Hepatocyte (in vitro differentiated cells): ENCODE data around the gene C2CD3. TPM values are rescaled to one million over a fixed set of nuclear protein-coding genes. Genes with fewer than 3 reads are reported as not detected.
A peak's percentile ranks its signal among the peaks of the same experiment; 100 is the strongest.

Experiments used
- DNase-seq: peaks from one replicate; pipeline ENCODE4 v3.0.0-alpha.2; 2016; ENCODE audit warnings: low spot score
- H2AFZ ChIP-seq: fragments of 200-600 bp; sonication (generic); 2 replicates; pipeline ENCODE4 v1.6.0; 2016; ENCODE audit warnings: antibody characterized with exemption, mild to moderate bottlenecking
- H3K27ac ChIP-seq: fragments of 200-600 bp; sonication (generic); 2 replicates; pipeline ENCODE4 v1.5.1; 2016; ENCODE audit warnings: mild to moderate bottlenecking
- H3K27me3 ChIP-seq: fragments of 200-600 bp; sonication (generic); 2 replicates; pipeline ENCODE4 v1.6.1; 2016
- H3K36me3 ChIP-seq: fragments of 200-600 bp; sonication (generic); replicated peaks from 2 replicates; pipeline ENCODE4 v1.5.1; 2016; ENCODE audit warnings: low read depth; ENCODE audit not compliant: insufficient read depth
- H3K4me1 ChIP-seq: fragments of 200-600 bp; sonication (generic); 2 replicates; pipeline ENCODE4 v1.5.1; 2016; ENCODE audit warnings: mild to moderate bottlenecking, moderate library complexity; ENCODE audit not compliant: insufficient read depth
- H3K4me2 ChIP-seq: fragments of 200-600 bp; sonication (generic); 2 replicates; pipeline ENCODE4 v1.6.0; 2016
- H3K4me3 ChIP-seq: fragments of 200-600 bp; sonication (generic); 2 replicates; pipeline ENCODE4 v1.5.1; 2016; ENCODE audit warnings: mild to moderate bottlenecking
- H3K79me2 ChIP-seq: fragments of 200-600 bp; sonication (generic); 2 replicates; pipeline ENCODE4 v1.6.0; 2017; ENCODE audit warnings: mild to moderate bottlenecking
- H3K9me2 ChIP-seq: fragments of 200-600 bp; sonication (generic); replicated peaks from 2 replicates; pipeline ENCODE4 v1.6.0; 2017; ENCODE audit warnings: mild to moderate bottlenecking; ENCODE audit not compliant: insufficient read depth
- H3K9me3 ChIP-seq: fragments of 200-600 bp; sonication (generic); 2 replicates; pipeline ENCODE4 v1.5.1; 2016; ENCODE audit warnings: low read depth, mild to moderate bottlenecking
- H4K20me1 ChIP-seq: fragments of 200-600 bp; sonication (generic); 2 replicates; pipeline ENCODE4 v1.6.0; 2016; ENCODE audit warnings: mild to moderate bottlenecking; ENCODE audit not compliant: insufficient read depth, poor library complexity, severe bottlenecking
- EZH2 ChIP-seq: fragments of 200-600 bp; sonication (generic); IDR thresholded peaks from 2 replicates; pipeline ENCODE4 v1.6.1; 2016; ENCODE audit warnings: antibody characterized with exemption, mild to moderate bottlenecking, borderline replicate concordance
- EZH2phosphoT487 ChIP-seq: fragments of 200-600 bp; sonication (generic); IDR thresholded peaks from one replicate; pipeline ENCODE4 v1.6.1; 2018; ENCODE audit warnings: antibody characterized with exemption, mild to moderate bottlenecking, low read depth, moderate library complexity; ENCODE audit not compliant: unreplicated experiment, severe bottlenecking
- WGBS: methylation state at CpG from one replicate; pipeline ENCODE4 v1.1.6; 2016; ENCODE audit warnings: low lambda C conversion rate; ENCODE audit errors: missing lambda C conversion rate; 5-methylcytosine and 5-hydroxymethylcytosine counted together
- polyA plus RNA-seq: library from polyadenylated mRNA; unstranded; fragments of >200 nt; fragmentation: Nextera tagmentation; extraction: Ambion mirVana; gene quantifications from 2 replicates; pipeline ENCODE4 v1.2.1, GENCODE V29; 2016
- total RNA-seq: library from RNA; depleted of rRNA; stranded (reverse); fragments of >200 nt; gene quantifications from 2 replicates; pipeline ENCODE4 v1.2.3, GENCODE V29; 2014
- TF ChIP-seq, protein P1 (sequence below): fragments of 200-600 bp; sonication (generic); IDR thresholded peaks from 2 replicates; pipeline ENCODE4 v1.5.1; 2016; ENCODE audit warnings: antibody characterized with exemption, mild to moderate bottlenecking; ENCODE audit not compliant: poor library complexity

The C2CD3 gene
- total and polyA plus RNA-seq, 2 experiments from 2014 or later = 9.8 to 16.3 TPM

DNA sequence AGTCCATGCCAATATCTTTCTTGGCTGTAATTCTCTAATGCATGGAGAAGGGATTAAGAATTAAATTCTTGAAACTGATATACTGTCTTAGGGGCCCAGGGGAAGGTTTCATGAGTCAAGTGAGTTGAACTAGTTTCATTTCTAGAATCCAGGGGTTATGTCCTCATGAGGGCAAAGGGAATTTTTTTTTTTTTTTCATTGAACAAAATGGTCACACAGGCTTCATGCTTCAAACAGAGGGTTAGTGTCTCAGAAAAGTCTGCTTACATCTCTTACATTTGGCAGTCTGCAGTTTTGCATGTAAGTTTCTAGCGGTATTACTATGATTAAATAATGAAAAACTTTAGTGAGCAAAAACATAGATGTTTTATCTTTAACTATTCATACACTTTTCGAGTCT lies 33.2 kb upstream of the C2CD3 start:
- no peak for TF ChIP-seq EZH2phosphoT487
- TF ChIP-seq, protein P1, sequence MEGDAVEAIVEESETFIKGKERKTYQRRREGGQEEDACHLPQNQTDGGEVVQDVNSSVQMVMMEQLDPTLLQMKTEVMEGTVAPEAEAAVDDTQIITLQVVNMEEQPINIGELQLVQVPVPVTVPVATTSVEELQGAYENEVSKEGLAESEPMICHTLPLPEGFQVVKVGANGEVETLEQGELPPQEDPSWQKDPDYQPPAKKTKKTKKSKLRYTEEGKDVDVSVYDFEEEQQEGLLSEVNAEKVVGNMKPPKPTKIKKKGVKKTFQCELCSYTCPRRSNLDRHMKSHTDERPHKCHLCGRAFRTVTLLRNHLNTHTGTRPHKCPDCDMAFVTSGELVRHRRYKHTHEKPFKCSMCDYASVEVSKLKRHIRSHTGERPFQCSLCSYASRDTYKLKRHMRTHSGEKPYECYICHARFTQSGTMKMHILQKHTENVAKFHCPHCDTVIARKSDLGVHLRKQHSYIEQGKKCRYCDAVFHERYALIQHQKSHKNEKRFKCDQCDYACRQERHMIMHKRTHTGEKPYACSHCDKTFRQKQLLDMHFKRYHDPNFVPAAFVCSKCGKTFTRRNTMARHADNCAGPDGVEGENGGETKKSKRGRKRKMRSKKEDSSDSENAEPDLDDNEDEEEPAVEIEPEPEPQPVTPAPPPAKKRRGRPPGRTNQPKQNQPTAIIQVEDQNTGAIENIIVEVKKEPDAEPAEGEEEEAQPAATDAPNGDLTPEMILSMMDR = no peak
- TF ChIP-seq EZH2 = no peak
- no peak for DNase-seq
- Histone ChIP-seq H3K36me3 (no peaks in the 10 kb centered on the region), H3K4me1 (no peaks in the 10 kb centered on the region), H4K20me1 (no peaks in the 10 kb centered on the region), H3K9me2 (no peaks in the 10 kb centered on the region), H3K4me2 (no peak overlapping the region), H3K9me3 (no peaks in the 10 kb centered on the region), H2AFZ (no peak overlapping the region), H3K4me3 (no peak overlapping the region), H3K79me2 (no peaks in the 10 kb centered on the region), H3K27me3 (no peaks in the 10 kb centered on the region), H3K27ac (no peak overlapping the region)
- WGBS = 91% methylated on average over 2 of the region's 2 CpGs

DNA sequence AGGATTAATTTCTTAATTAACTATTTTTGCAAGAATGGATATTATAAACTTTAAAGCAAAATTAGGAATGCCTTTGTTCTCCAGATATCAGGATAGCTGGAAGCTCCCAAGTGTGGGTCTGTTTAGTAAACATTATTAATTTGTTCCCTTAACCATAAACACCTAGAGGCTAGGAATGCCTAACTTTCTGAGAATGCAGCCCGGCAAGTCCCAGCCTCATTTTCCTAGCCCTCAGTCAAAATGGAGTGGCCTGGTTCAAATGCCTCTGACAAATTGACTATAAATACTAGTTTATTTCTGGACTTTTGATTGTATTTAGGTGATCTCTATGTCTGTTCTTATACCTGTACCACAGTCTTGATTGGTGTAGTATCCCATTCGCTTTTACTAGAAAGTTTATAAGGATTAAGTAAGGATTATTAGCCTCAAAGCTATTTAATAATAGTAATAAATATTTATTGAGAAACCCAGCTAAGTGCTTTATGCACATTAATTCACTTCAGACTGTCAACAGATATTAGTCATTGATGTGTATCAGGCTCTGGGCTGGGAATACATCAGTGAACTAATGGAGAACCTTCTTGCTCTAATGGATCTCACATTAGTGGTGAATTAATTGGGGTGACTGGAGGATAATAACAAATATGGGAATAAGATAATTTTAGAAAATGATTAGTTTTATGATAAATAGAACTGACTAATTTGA lies 26.1 kb upstream of the C2CD3 start:
- Histone ChIP-seq H3K4me2 (no peak overlapping the region), H2AFZ (no peak overlapping the region), H3K36me3 (no peaks in the 10 kb centered on the region), H3K4me1 (no peaks in the 10 kb centered on the region), H3K4me3 (no peak overlapping the region), H3K27me3 (no peaks in the 10 kb centered on the region), H3K79me2 (peaks cover 2% of the 10 kb centered on the region), H3K27ac (no peak overlapping the region), H3K9me2 (no peaks in the 10 kb centered on the region), H3K9me3 (no peaks in the 10 kb centered on the region), H4K20me1 (no peaks in the 10 kb centered on the region)
- no peak for TF ChIP-seq EZH2
- no peak for TF ChIP-seq EZH2phosphoT487
- TF ChIP-seq, protein P1 = no peak
- WGBS = 83% methylated on average over 2 of the region's 2 CpGs
- no peak for DNase-seq

DNA sequence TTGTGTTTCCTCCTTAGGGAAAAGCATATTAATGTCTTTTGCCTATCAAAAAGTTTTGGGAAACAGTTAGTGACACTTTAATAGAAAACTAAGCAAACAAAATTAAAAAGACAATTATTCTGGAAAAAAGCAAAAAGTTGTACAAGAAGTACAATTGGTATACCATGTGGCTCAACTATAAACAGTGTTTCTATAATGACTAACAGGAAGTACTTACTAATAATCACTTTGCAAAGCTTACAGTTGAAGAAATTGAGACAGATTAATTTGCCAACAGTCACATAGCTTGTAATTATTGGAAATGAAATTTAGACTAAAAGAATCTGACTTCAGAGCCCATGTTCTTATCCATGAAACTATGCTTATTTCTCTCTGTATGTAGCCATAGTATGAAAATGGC lies 25.0 kb upstream of the C2CD3 start:
- no peaks in the 10 kb centered on the region for H4K20me1 ChIP-seq
- TF ChIP-seq EZH2phosphoT487 (no peak), EZH2 (no peak)
- TF ChIP-seq, protein P1 = no peak
- H3K9me2 ChIP-seq = no peaks in the 10 kb centered on the region
- no peaks in the 10 kb centered on the region for H3K9me3 ChIP-seq
- no peak overlapping the region for H3K4me3 ChIP-seq
- peaks cover 5% of the 10 kb centered on the region for H3K79me2 ChIP-seq
- H3K27me3 ChIP-seq = no peaks in the 10 kb centered on the region
- no peaks in the 10 kb centered on the region for H3K4me1 ChIP-seq
- H3K4me2 ChIP-seq = no peak overlapping the region
- H3K36me3 ChIP-seq = no peaks in the 10 kb centered on the region
- H2AFZ ChIP-seq = no peak overlapping the region
- no peak overlapping the region for H3K27ac ChIP-seq
- no peak for DNase-seq

DNA sequence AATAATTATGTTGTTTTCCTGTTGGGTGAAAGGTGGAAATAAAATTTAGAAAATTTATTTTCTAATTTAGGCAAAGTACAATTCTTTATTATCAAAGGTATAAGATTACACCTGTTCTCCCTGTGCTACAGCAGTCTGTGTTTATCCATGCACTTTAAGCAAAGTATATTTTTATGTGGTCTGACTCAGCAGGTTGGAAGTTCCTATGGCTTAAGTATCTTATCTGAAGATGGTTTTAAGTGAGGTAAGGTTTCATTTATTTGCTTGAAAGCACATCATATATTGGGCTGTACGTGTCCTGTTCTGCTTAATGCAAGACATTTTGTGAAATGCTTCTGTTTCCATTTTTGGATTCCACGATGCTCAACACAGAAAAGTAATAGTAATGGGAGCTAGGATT lies 14.9 kb upstream of the C2CD3 start:
- no peaks in the 10 kb centered on the region for H4K20me1 ChIP-seq

More for the DNA sequence above, 14.9 kb upstream of the C2CD3 start:
- peak; percentile 10 for DNase-seq
- Histone ChIP-seq H3K9me2 (no peaks in the 10 kb centered on the region), H2AFZ (no peak overlapping the region), H3K4me3 (no peak overlapping the region), H3K79me2 (peaks cover 65% of the 10 kb centered on the region), H3K36me3 (no peaks in the 10 kb centered on the region), H3K27me3 (no peaks in the 10 kb centered on the region), H3K4me2 (peak overlapping the region; percentile 8), H3K4me1 (no peaks in the 10 kb centered on the region), H3K27ac (peak overlapping the region; percentile 38), H3K9me3 (no peaks in the 10 kb centered on the region)
- WGBS = 48% methylated on average over 2 of the region's 2 CpGs
- TF ChIP-seq, protein P1 = no peak
- TF ChIP-seq EZH2 (no peak), EZH2phosphoT487 (no peak)
